Panc1 (cell line): ENCODE measurements around the gene GOLGA6L26. TPM values are rescaled to one million over a fixed set of nuclear protein-coding genes. Genes with fewer than 3 reads are reported as not detected.
"Not testable (repeated sequence)": the region's sequence is repeated elsewhere in the genome, so short reads cannot be mapped to it uniquely, and the experiment has no call there.

Source experiments
- ATAC-seq: fragments of 200-7000 bp; cut with Tn5 transposase; 2 replicates; pipeline ENCODE4 v1.9.1; 2020; ENCODE audit warnings: mild to moderate bottlenecking, moderate library complexity
- Bru-seq: library from RNA; stranded (reverse); fragments of 400-500 nt; gene quantifications from one replicate; lab custom pipeline; 2021; lab: Mats Ljungman, UMichigan
- BruChase-seq, 2 experiments: library from RNA; stranded (reverse); fragments of 400-500 nt; gene quantifications; one replicate each; lab custom pipeline; 2021; lab: Mats Ljungman, UMichigan
- BruUV-seq: library from RNA; stranded (reverse); fragments of 400-500 nt; replicated peaks from 2 replicates; lab custom pipeline; 2021; lab: Mats Ljungman, UMichigan
- CTCF ChIA-PET: fragments of 300-600 bp; sonication (Branson Sonifier 250); formaldehyde crosslinking; loops from one replicate; lab custom pipeline; 2022; ENCODE audit warnings: antibody characterized with exemption; lab: Charles Lee
- POLR2A ChIA-PET: fragments of 300-600 bp; sonication (Branson Sonifier 250); formaldehyde crosslinking; loops from one replicate; lab custom pipeline; 2022; ENCODE audit warnings: antibody characterized with exemption; lab: Charles Lee
- DNase-seq: peaks from one replicate; pipeline ENCODE4 v3.0.0-alpha.2; 2010; ENCODE audit warnings: low read depth, low spot score
- H3K27ac ChIP-seq: 2 replicates; pipeline ENCODE4 v1.5.1; 2011; ENCODE audit warnings: mild to moderate bottlenecking, low read length, inconsistent platforms
- H3K27me3 ChIP-seq: fragments of 200-500 bp; sonication (Bioruptor generic); 2 replicates; pipeline ENCODE4 v1.6.0; 2014; ENCODE audit warnings: low read length, inconsistent platforms; ENCODE audit not compliant: control insufficient read depth, insufficient read depth
- H3K36me3 ChIP-seq: fragments of 200-500 bp; sonication (Bioruptor generic); 2 replicates; pipeline ENCODE4 v1.5.1; 2014; ENCODE audit warnings: inconsistent platforms, mild to moderate bottlenecking, low read length, moderate library complexity; ENCODE audit not compliant: control insufficient read depth, insufficient read depth
- H3K4me1 ChIP-seq: 2 replicates; pipeline ENCODE4 v1.5.1; 2011; ENCODE audit warnings: inconsistent platforms, mild to moderate bottlenecking, low read length, moderate library complexity; ENCODE audit not compliant: control insufficient read depth, insufficient read depth
- H3K4me3 ChIP-seq, 2 experiments: 2 replicates each; pipeline ENCODE4 v1.5.1; 2011 to 2012; ENCODE audit warnings: low read depth in 2 of 2, low read length in 2 of 2, mild to moderate bottlenecking in 2 of 2, inconsistent platforms in 1 of 2, moderate library complexity in 1 of 2
- H3K9me3 ChIP-seq: fragments of 200-500 bp; sonication (Bioruptor generic); 2 replicates; pipeline ENCODE4 v1.5.1; 2014; ENCODE audit warnings: low read depth, mild to moderate bottlenecking, inconsistent platforms, low read length, moderate library complexity; ENCODE audit not compliant: control insufficient read depth, insufficient read depth
- in situ Hi-C: cut with HindIII; loops from 2 replicates; pipeline ENCODE4 v1.10.0; 2016; ENCODE audit warnings: low sequenced_read_pairs, low pct_unique_long_range_greater_than_20kb
- intact Hi-C: fragments of 100-400 bp; cut with micrococcal nuclease; formaldehyde crosslinking; loops from one replicate; pipeline ENCODE4 v1.10.0; 2022; ENCODE audit not compliant: unreplicated experiment
- long read RNA-seq: library from polyadenylated mRNA; unstranded; transcript quantifications from one replicate; pipeline ENCODE4 v2.0.0, GENCODE V29; 2021; ENCODE audit not compliant: unreplicated experiment
- polyA plus RNA-seq: library from polyadenylated mRNA; unstranded; fragments of >200 nt; gene quantifications from one replicate; pipeline ENCODE4 v1.2.1, GENCODE V29; 2012; ENCODE audit warnings: missing spikeins; ENCODE audit not compliant: insufficient read length
- total RNA-seq: library from RNA; stranded (reverse); gene quantifications from one replicate; pipeline ENCODE4 v1.2.1, GENCODE V29; 2021; ENCODE audit not compliant: unreplicated experiment

GOLGA6L26 gene, protein sequence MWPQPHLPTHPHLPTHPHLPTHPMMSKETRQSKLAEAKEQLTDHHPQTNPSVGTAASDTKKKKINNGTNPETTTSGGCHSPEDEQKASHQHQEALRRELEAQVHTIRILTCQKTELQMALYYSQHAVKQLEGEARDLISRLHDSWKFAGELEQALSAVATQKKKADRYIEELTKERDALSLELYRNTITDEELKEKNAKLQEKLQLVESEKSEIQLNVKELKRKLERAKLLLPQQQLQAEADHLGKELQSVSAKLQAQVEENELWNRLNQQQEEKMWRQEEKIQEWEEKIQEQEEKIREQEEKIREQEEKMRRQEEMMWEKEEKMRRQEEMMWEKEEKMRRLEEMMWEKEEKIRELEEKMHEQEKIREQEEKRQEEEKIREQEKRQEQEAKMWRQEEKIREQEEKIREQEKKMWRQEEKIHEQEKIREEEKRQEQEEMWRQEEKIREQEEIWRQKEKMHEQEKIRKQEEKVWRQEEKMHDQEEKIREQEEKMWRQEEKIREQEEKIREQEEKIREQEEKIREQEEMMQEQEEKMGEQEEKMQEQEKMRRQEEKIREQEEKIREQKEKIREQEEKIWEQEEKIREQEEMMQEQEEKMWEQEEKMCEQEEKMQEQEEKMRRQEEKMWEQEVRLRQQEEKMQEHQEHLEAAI
- not detected for total RNA-seq
- polyA plus RNA-seq = not detected
- not detected for Bru-seq, nascent RNA
- BruChase-seq, experiment 1, labeled RNA remaining after a 2-hour chase = not detected
- BruChase-seq, experiment 2, labeled RNA remaining after a 6-hour chase = not detected
- long read RNA-seq, partial matches to known transcripts = 0 of 1 reads
- long read RNA-seq, other reads (novel, unspliced or antisense) = 1 of 1 reads

DNA sequence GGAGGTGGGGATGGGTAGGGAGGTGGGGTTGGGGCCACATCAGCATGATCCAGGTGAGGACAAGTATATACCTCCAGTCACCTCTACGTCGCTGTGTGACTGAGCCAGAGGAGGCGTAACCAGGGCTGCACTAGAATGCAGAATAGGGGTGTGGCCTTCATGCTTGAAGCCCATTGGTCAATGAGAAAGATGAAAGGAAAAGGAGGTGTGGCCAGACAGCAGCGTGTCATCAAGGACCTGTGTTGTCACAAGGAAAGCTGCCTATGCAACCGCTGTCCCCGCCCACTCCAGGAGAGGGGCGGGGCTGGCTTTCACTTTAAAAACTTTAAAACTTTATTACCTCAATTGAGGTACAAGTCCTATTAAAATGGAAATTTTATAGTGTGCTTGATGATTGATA lies at the start of gene GOLGA6L26:
Gene GOLGA6L26 (minus strand): TSS at position 101 of the 400 bp plus-strand sequence. CDS start 61 bp downstream, at position 40.
- H3K4me3 ChIP-seq, H3K9me3 ChIP-seq, H3K4me1 ChIP-seq, intact Hi-C loops, ATAC-seq, CTCF ChIA-PET, H3K36me3 ChIP-seq, POLR2A ChIA-PET, DNase-seq, in situ Hi-C loops, H3K27ac ChIP-seq, H3K27me3 ChIP-seq, BruUV-seq: not testable (repeated sequence)

DNA sequence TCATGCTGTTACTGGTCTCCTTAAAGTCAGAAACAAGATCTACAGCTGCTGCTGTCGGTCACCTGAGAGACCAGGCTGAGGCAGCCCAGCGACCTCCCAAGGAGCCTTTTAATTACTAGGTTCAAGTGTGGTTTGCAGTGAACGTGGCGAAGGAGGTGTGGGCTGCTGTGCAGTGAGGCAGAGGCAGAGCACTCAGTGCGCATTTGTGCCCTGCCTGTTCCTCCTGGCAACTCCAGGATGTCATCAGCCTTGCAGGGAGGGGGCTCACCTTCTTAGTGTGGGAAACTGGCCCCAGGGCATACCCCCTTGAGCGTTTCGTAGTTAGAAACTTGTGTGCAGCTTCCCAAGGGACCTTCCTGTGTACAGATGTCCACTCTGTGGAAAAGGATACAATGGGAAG lies 47.2 kb upstream of the GOLGA6L26 start:
- H3K9me3 ChIP-seq, DNase-seq, POLR2A ChIA-PET, H3K4me3 ChIP-seq, BruUV-seq, ATAC-seq, intact Hi-C loops, H3K27ac ChIP-seq, H3K27me3 ChIP-seq, in situ Hi-C loops, H3K36me3 ChIP-seq, CTCF ChIA-PET, H3K4me1 ChIP-seq: not testable (repeated sequence)

DNA sequence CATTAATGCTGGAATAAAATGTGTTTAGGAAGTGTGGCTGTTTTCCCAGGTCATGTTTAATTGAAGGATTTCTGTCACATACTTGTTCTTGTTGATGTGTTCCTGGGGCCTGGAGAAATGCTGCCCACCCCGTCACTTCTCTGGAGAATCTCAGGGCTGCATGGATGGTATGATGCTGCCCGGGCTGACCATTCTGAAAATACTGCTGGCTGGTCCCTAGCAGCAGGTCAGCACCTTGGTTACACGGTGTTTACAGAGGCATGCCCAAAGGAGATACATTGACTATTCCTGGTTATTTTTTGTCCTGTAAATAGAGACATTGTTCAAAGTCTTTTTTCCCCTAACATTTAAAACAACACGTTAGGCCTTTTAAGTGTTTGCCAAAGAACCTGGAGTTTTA lies 46.7 kb upstream of the GOLGA6L26 start:
- H3K27me3 ChIP-seq, H3K9me3 ChIP-seq, in situ Hi-C loops, intact Hi-C loops, ATAC-seq, CTCF ChIA-PET, H3K36me3 ChIP-seq, H3K27ac ChIP-seq, H3K4me3 ChIP-seq, DNase-seq, H3K4me1 ChIP-seq, POLR2A ChIA-PET, BruUV-seq: not testable (repeated sequence)

DNA sequence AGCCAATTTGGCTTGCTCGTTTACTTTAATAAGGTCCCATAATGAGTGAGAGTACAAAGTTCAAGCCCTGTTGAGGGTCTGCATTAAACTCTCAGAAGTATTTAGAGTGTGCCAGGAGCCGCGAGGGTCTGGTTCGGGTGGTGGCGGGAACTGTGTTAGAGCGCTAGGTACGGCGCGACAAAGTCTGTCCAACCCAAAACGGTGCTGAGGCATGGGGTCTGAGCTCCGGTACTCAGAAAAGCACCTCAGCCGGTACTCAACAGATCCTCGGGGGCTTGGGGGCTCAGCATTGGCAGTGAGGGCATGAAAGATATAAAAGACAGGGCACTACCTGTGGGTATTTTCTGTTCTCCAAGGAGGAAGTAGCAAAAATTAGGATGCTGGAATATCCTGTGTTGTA lies 45.0 kb upstream of the GOLGA6L26 start:
- H3K36me3 ChIP-seq, H3K27ac ChIP-seq, H3K27me3 ChIP-seq, intact Hi-C loops, in situ Hi-C loops, BruUV-seq, DNase-seq, H3K4me1 ChIP-seq, H3K9me3 ChIP-seq, H3K4me3 ChIP-seq, POLR2A ChIA-PET, CTCF ChIA-PET, ATAC-seq: not testable (repeated sequence)

DNA sequence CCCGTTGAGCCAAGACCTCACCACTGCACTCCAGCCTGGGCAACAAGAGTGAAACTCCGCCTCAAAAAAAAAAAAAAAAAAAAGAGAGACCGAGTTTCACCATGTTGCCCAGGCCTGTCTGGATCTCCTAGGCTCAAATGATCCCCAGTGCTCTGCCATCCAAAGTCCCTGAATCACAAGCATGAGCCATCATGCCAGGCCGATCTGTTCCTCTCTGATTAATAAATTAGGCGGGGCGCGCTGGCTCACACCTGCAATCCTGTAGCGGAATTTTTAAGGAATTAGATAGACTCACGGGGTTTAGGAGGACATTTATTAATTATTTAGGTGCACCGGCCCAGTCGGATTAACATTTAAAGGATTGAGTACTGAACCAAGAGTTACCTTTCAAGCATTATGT lies 40.2 kb upstream of the GOLGA6L26 start:
- in situ Hi-C loops, BruUV-seq, H3K4me1 ChIP-seq: not testable (repeated sequence)

DNA sequence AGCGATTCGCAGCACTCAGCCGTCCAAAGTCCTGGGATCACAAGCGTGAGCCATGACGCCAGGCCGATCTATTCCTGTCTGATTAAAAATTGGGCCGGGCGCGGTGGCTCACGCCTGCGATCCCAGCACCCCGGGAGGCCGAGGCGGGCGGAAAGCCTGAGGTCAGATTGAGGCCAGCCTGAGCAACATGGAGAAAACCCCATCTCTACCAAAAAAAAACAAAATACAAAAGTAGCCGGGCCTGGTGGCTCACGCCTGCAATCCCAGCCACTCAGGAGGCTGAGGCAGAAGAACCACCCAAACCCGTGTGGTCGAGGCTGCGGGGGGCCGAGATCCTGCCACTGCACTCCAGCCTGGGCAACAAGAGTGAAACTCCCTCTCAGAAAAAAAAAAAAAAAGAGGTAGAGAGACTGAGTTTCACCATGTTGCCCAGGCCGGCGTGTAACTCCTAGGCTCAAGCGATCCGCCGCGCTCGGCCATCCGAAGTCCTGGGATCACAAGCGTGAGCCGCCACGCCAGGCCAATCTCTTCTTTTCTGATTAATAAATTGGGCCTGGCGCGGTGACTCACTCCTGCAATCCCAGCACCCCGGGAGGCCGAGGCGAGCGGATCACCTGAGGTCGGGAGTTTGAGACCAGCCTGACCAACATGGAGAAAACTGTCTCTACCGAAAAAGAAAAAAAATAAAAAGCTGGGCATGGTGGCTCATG lies 39.0 kb upstream of the GOLGA6L26 start:
- H3K9me3 ChIP-seq, H3K4me3 ChIP-seq, H3K27me3 ChIP-seq, H3K36me3 ChIP-seq, BruUV-seq, CTCF ChIA-PET, DNase-seq, H3K27ac ChIP-seq, ATAC-seq, in situ Hi-C loops, H3K4me1 ChIP-seq, POLR2A ChIA-PET, intact Hi-C loops: not testable (repeated sequence)

More for the DNA sequence above, 40.2 kb upstream of the GOLGA6L26 start:
- CTCF ChIA-PET = interaction anchor here (0.9 kb wide), 1 partner anchor 116 kb away, joined by 4 read pairs; no protein-coding TSS in a partner anchor
- DNase-seq, H3K36me3 ChIP-seq, ATAC-seq, H3K4me3 ChIP-seq, intact Hi-C loops, POLR2A ChIA-PET, H3K9me3 ChIP-seq, H3K27me3 ChIP-seq, H3K27ac ChIP-seq: not testable (repeated sequence)
